Progenitor cell of endocrine pancreas (in vitro differentiated cells): Measurements from ENCODE around the gene DNAJC6. TPM values are rescaled to one million over a fixed set of nuclear protein-coding genes. Genes with fewer than 3 reads are reported as not detected.
"Not testable (repeated sequence)": the region's sequence is repeated elsewhere in the genome, so short reads cannot be mapped to it uniquely, and the experiment has no call there.

Experiments
- DNase-seq: peaks from one replicate; pipeline ENCODE4 v3.0.0; 2021; ENCODE audit warnings: low spot score; ENCODE audit not compliant: unreplicated experiment
- H3K27ac Mint-ChIP-seq: 2 replicates; pipeline ENCODE4 v1.8.0; 2021; ENCODE audit warnings: mild to moderate bottlenecking, moderate library complexity, mixed read lengths
- H3K27me3 Mint-ChIP-seq: 2 replicates; pipeline ENCODE4 v1.8.0; 2021; ENCODE audit warnings: mixed read lengths
- H3K36me3 Mint-ChIP-seq: 2 replicates; pipeline ENCODE4 v1.8.0; 2022; ENCODE audit warnings: mixed read lengths; ENCODE audit not compliant: insufficient read depth
- H3K4me1 Mint-ChIP-seq: 2 replicates; pipeline ENCODE4 v1.8.0; 2021; ENCODE audit warnings: low read depth, mixed read lengths
- H3K4me3 Mint-ChIP-seq: 2 replicates; pipeline ENCODE4 v1.8.0; 2021; ENCODE audit warnings: low read depth, mild to moderate bottlenecking, moderate library complexity, mixed read lengths
- H3K9me3 Mint-ChIP-seq: 2 replicates; pipeline ENCODE4 v1.8.0; 2021; ENCODE audit warnings: low read depth, mixed read lengths
- CTCF ChIP-seq: fragments of 200-600 bp; sonication (generic); IDR thresholded peaks from one replicate; pipeline ENCODE4 v1.5.0; 2021; ENCODE audit warnings: antibody characterized with exemption, mild to moderate bottlenecking; ENCODE audit not compliant: unreplicated experiment
- total RNA-seq: library from RNA; stranded (reverse); gene quantifications from 2 replicates; pipeline ENCODE4 v1.2.1, GENCODE V29; 2021

The DNAJC6 gene
- total RNA-seq, 1 donor from 2014 or later = 7.1 TPM

GRCh38 chr1:65368403-65368802 is 59.1 kb downstream of the DNAJC6 start:
- Mint-ChIP-seq H3K4me3 (no peak overlapping the region), H3K4me1 (peaks cover 2% of the 10 kb centered on the region), H3K27ac (no peak overlapping the region), H3K9me3 (no peaks in the 10 kb centered on the region), H3K36me3 (no peaks in the 10 kb centered on the region), H3K27me3 (no peaks in the 10 kb centered on the region)
- TF ChIP-seq CTCF = no peak
- no peak for DNase-seq

GRCh38 chr1:65371544-65371943 is 62.2 kb downstream of the DNAJC6 start:
- peaks cover 5% of the 10 kb centered on the region for H3K36me3 Mint-ChIP-seq

GRCh38 chr1:65372557-65372956 is 63.2 kb downstream of the DNAJC6 start:
- H3K27ac Mint-ChIP-seq = no peak overlapping the region
- H3K4me1 Mint-ChIP-seq = peaks cover 6% of the 10 kb centered on the region
- H3K4me3 Mint-ChIP-seq = no peak overlapping the region
- no peak for TF ChIP-seq CTCF
- H3K36me3 Mint-ChIP-seq = peaks cover 5% of the 10 kb centered on the region
- H3K27me3 Mint-ChIP-seq = no peaks in the 10 kb centered on the region
- no peak for DNase-seq
- H3K9me3 Mint-ChIP-seq = peaks cover 14% of the 10 kb centered on the region

More at GRCh38 chr1:65371544-65371943, 62.2 kb downstream of the DNAJC6 start:
- Mint-ChIP-seq H3K27ac (no peak overlapping the region), H3K9me3 (peaks cover 14% of the 10 kb centered on the region), H3K4me3 (no peak overlapping the region), H3K27me3 (no peaks in the 10 kb centered on the region), H3K4me1 (no peaks in the 10 kb centered on the region)
- no peak for TF ChIP-seq CTCF
- no peak for DNase-seq

GRCh38 chr1:65377496-65378246 is 68.3 kb downstream of the DNAJC6 start:
- Mint-ChIP-seq H3K4me1 (peaks cover 13% of the 10 kb centered on the region), H3K27me3 (no peaks in the 10 kb centered on the region), H3K4me3 (no peak overlapping the region), H3K27ac (no peak overlapping the region), H3K9me3 (peaks cover 14% of the 10 kb centered on the region), H3K36me3 (peaks cover 8% of the 10 kb centered on the region)
- TF ChIP-seq CTCF = no peak
- DNase-seq = no peak

GRCh38 chr1:65378247-65378946 is 69.1 kb downstream of the DNAJC6 start:
- Mint-ChIP-seq H3K9me3 (peaks cover 14% of the 10 kb centered on the region), H3K27me3 (no peaks in the 10 kb centered on the region), H3K4me3 (no peak overlapping the region), H3K36me3 (peaks cover 10% of the 10 kb centered on the region), H3K27ac (no peak overlapping the region), H3K4me1 (peaks cover 13% of the 10 kb centered on the region)
- no peak for TF ChIP-seq CTCF
- no peak for DNase-seq

GRCh38 chr1:65384426-65384825 is 75.1 kb downstream of the DNAJC6 start:
- H3K36me3 Mint-ChIP-seq = peaks cover 11% of the 10 kb centered on the region
- not testable (repeated sequence) for H3K4me3 Mint-ChIP-seq, H3K27ac Mint-ChIP-seq, DNase-seq, H3K9me3 Mint-ChIP-seq, H3K4me1 Mint-ChIP-seq, H3K27me3 Mint-ChIP-seq
